Amniotic epithelial cell (primary cell): ENCODE measurements around the gene TAS1R1.

Source experiments
- DNase-seq: peaks from one replicate; pipeline ENCODE4 v3.0.0-alpha.2; 2010; ENCODE audit warnings: low read depth

TAS1R1 gene

GRCh38 chr1:6572653-6573383, 17.7 kb downstream of the TAS1R1 start:
- no peak for DNase-seq

GRCh38 chr1:6574025-6574620, 19.0 kb downstream of the TAS1R1 start:
- no peak for DNase-seq

GRCh38 chr1:6574818-6575217, 19.7 kb downstream of the TAS1R1 start:
- no peak for DNase-seq

GRCh38 chr1:6577831-6578525, 22.9 kb downstream of the TAS1R1 start:
- DNase-seq, result no peak

GRCh38 chr1:6578624-6579373, 23.7 kb downstream of the TAS1R1 start:
- DNase-seq, result no peak

- peak; percentile 92 for DNase-seq
Observed at GRCh38 chr1:6579374-6580118, 24.4 kb downstream of the TAS1R1 start, which contains the start of gene ZBTB48. ZBTB48 (plus strand) TSS chr1:6579994; CDS start chr1:6580610, 616 bp downstream.

- DNase-seq, result no peak
Observed at GRCh38 chr1:6580119-6580592, 25.0 kb downstream of the TAS1R1 start.

GRCh38 chr1:6580593-6581409, 25.7 kb downstream of the TAS1R1 start:
- DNase-seq, result no peak

GRCh38 chr1:6581561-6582305, 26.6 kb downstream of the TAS1R1 start:
- no peak for DNase-seq

- DNase-seq, result no peak
Observed at GRCh38 chr1:6582370-6582769, 27.3 kb downstream of the TAS1R1 start.

GRCh38 chr1:6584126-6585080, 29.3 kb downstream of the TAS1R1 start:
- no peak for DNase-seq

- DNase-seq, result no peak
Observed at GRCh38 chr1:6585081-6585722, 30.1 kb downstream of the TAS1R1 start.

- no peak for DNase-seq
Observed at GRCh38 chr1:6585841-6586240, 30.7 kb downstream of the TAS1R1 start.

- no peak for DNase-seq
Observed at GRCh38 chr1:6586404-6586816, 31.3 kb downstream of the TAS1R1 start.

- no peak for DNase-seq
Observed at GRCh38 chr1:6587261-6588005, 32.3 kb downstream of the TAS1R1 start.

GRCh38 chr1:6588128-6588892, 33.2 kb downstream of the TAS1R1 start:
- no peak for DNase-seq
